Measurements from ENCODE around the gene TCF7. TPM values are rescaled to one million over a fixed set of nuclear protein-coding genes. Genes with fewer than 3 reads are reported as not detected.
A peak's percentile ranks its signal among the peaks of the same experiment; 100 is the strongest.

TCF7 gene
- total RNA-seq, 1 donor from 2014 or later = under 0.01 TPM

DNA sequence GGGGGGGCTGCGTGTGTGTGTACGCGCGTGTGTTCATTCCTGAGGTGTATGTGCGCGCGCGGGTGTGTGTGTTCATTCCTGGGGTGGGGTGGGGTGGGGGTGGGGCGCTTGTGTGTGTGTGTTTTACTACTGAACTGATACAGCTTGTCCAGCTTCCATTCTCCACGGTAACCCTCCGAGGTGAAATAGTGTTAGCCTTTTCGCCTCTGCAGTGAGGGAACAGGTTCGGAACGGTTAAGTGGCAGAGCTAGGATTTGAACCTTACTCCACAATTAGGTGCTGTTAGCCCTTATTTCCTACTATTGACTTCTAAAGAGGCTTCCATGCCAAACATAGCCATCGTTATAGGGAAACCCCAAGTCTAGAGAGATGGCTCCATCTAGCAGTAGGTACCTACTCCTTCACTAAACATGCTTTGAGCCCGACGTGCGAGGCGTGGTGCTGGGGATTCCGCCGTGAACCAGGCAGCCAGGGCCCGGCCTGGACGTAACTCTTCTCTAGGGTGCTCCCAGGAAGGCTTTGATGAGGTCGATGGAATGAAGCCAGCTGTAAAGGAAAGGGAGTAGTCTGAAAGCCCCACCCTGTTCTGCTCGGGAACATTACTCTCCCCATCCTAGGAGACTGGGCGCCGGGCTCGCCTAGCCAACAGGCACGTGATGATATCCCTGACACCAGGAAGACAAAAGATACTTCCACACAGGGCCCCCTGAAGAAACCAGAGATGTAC, 63.1 kb downstream of the TCF7 start:
- no peak for DNase-seq (ENCODE audit: low read depth in 2 of 2)

DNA sequence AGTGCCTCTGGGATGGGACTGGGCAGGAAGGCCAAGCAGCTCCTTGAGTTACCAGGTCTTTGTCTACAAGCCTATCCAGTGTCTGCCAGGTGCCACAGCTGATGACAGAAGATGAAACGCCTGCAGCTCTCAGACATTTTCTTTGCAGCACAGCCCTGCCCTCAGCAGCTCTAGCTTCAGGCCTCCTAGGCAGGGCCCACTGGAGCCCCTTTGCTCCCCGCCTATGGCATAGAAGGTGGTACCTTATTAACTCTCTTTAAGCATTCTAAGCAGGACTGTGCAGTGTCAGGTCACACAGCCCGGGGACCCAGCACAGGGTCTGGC, 63.6 kb downstream of the TCF7 start:
- DNase-seq (ENCODE audit: low read depth in 2 of 2) = no peak

DNA sequence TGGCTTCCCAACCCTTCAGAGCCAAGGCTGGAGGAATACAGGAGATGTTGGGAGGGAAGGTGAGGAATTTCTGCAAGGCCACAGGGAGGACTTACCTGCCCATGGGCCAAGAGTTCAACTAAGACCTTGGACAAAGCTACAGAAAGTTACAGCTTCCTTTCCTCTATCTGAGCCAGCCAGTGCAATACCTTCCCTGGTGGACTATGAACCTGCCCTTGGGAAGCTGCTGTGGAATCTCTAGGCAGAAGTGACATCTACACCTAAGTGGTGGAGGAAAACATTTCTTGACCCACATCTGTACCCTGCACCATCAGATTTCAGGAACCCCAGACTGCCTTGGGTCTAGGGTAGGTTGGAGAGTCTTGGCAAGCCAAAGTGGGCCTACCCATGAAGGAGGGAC, 69.0 kb downstream of the TCF7 start:
- DNase-seq (ENCODE audit: low read depth in 2 of 2) = no peak

DNA sequence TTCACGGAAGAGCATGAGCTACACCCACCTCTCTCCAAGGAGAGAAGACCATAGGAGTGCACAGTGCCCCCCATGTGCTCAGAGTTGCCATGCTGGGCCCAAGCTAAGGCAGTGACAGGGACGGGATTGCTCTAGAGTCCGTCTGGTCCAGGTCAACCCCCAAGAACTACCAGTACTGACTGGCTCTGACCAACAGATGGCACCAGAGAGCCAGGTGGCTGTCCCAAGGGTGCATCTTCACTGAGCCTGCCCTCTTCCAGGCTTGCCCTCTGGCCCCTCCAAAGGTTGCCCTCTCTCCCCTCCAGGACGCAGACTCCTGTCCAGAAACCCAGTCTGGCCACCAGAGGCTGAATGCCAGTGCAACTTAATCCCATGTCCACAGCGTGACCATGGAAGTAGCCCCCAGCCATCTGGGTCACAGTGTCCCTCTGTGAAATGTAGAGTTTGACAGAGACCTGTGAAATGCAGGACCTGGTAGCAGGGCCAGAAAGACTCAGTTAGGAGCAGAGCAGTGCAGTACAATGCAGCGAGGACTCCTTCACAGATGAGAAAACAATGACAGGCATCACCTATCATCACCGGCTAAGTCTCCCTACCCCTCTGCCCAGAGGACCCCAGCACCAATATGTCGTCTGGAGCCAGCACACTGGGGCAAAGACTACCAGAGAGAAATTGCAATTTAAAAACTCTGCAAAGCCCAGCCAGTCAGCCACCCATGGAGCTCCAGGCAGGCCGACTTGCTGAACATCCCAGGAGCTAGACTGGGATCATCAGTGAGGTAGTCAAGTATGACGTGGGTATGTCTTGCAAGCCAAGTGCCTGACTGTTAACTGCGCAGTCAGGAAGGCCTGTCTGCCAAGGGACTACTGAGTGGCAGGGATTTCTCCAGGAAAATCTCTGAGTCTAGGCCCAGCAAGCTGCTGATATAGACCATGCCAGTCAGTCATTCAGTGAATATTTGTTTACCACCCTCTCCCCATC, 70.0 kb downstream of the TCF7 start:
- DNase-seq (ENCODE audit: low read depth in 2 of 2) = peak; percentile 63 to 77

DNA sequence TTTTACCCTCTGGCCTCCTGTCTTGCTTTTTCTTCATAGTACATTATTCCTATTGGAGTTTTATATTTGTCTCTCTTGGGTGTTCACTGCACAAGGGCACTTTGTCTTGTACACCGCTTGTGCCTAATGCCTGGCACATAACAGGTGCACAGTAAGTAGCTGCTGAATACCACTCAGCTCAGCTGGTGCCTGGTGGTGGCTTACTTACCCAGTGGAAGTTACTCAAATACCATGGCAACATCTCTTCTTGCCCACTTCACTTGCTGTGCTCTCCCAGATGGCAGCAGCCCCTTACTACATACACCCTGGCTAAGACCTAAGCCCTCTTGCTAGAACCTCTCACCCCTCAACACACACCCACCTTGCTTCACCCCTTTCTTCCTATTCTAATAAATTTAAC, 73.6 kb downstream of the TCF7 start:
- DNase-seq (ENCODE audit: low read depth in 2 of 2) = no peak

DNA sequence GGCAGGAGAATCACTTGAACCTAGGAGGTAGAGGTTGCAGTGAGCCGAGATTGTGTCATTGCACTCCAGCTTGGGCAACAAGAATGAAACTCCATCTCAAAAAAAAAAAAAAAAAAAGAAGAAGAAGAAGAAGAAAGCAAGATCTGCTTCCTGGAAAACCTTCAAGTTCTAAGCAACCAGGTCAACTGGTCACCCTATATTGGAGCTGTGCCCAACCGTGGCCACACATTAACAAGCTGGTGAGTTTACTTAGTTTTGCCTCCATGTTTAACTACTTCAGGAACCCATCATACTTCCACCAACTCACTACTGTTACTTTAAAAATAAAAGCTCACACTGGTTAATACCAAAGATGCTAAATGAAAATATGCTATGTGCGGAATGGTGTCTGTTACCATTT, 74.5 kb downstream of the TCF7 start:
- DNase-seq (ENCODE audit: low read depth in 2 of 2) = no peak

DNA sequence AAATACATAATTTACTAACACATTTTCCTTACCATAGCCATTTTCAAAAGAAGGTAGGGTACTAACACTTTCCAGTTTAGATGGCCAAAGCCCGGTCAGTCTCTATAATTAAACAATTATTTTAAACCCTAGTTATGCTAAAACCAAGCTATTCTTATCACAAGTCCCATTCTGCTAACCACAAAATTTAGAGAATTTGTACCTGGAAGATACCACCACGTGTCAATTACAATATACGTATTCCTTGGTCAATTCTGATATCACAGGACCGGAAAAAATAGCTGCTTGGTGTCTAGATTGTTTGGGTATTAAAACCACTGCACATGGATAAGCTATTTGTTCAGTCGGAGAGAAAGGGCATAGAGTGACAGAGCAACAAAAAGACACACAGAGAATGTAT, 81.2 kb downstream of the TCF7 start:
- no peak for DNase-seq (ENCODE audit: low read depth in 2 of 2)

Other genes with a start within 250 kb of the TCF7 start
- 17.1 and 17.7 TPM in 2 replicates for gene C5orf15, start 146.1 kb upstream of the TCF7 start, total RNA-seq
- 189 and 220 TPM in 2 replicates for gene VDAC1, start 109.7 kb upstream of the TCF7 start, total RNA-seq
- gene SKP1, start 62.3 kb downstream of the TCF7 start, total RNA-seq = 119 and 126 TPM in 2 replicates
- gene PPP2CA, start 111.4 kb downstream of the TCF7 start, total RNA-seq = 39.0 and 43.7 TPM in 2 replicates

All from lung microvascular endothelial cell (primary cell).